KMS-11 (cell line): ENCODE data around the gene RNF41.

Source experiments
- H2AFZ ChIP-seq: fragments of 200-600 bp; sonication (generic); 2 replicates; pipeline ENCODE4 v1.6.1; 2016; ENCODE audit warnings: antibody characterized with exemption, mixed run types, low read depth
- H3K27ac ChIP-seq: fragments of 200-600 bp; sonication (generic); 2 replicates; pipeline ENCODE4 v1.6.1; 2016; ENCODE audit warnings: mild to moderate bottlenecking, mixed run types
- H3K27me3 ChIP-seq: fragments of 200-600 bp; sonication (generic); 2 replicates; pipeline ENCODE4 v1.6.1; 2017; ENCODE audit warnings: mild to moderate bottlenecking, low read depth, mixed run types, moderate library complexity; ENCODE audit not compliant: insufficient read depth
- H3K36me3 ChIP-seq: fragments of 200-600 bp; sonication (generic); 2 replicates; pipeline ENCODE4 v1.6.1; 2017; ENCODE audit warnings: mild to moderate bottlenecking, mixed run types; ENCODE audit not compliant: insufficient read depth
- H3K4me1 ChIP-seq: fragments of 200-600 bp; sonication (generic); 2 replicates; pipeline ENCODE4 v1.6.1; 2016; ENCODE audit warnings: mild to moderate bottlenecking, low read depth, mixed run types; ENCODE audit not compliant: poor library complexity, severe bottlenecking
- H3K4me2 ChIP-seq: fragments of 200-600 bp; sonication (generic); 2 replicates; pipeline ENCODE4 v1.7.0; 2016; ENCODE audit warnings: mild to moderate bottlenecking, mixed run types
- H3K4me3 ChIP-seq: fragments of 200-600 bp; sonication (generic); IDR thresholded peaks from 2 replicates; pipeline ENCODE4 v1.6.1; 2017; ENCODE audit warnings: low read depth, low read length, mixed read lengths; ENCODE audit not compliant: insufficient read depth
- H3K79me2 ChIP-seq: fragments of 200-600 bp; sonication (generic); 2 replicates; pipeline ENCODE4 v1.6.1; 2016; ENCODE audit warnings: low read depth, mixed run types; ENCODE audit not compliant: insufficient read depth
- H3K9ac ChIP-seq: fragments of 200-600 bp; sonication (generic); 2 replicates; pipeline ENCODE4 v1.6.1; 2016; ENCODE audit warnings: mild to moderate bottlenecking, mixed run types
- H4K20me1 ChIP-seq: fragments of 200-600 bp; sonication (generic); 2 replicates; pipeline ENCODE4 v1.6.1; 2016; ENCODE audit warnings: mild to moderate bottlenecking, mixed run types; ENCODE audit not compliant: insufficient read depth
- TF ChIP-seq, protein P1 (sequence below): fragments of 200-600 bp; sonication (generic); conservative IDR thresholded peaks from 2 replicates; pipeline ENCODE4 v1.6.1; 2017; ENCODE audit warnings: low read depth, mild to moderate bottlenecking, antibody characterized with exemption, low read length, moderate library complexity, mixed read lengths

Gene RNF41

DNA sequence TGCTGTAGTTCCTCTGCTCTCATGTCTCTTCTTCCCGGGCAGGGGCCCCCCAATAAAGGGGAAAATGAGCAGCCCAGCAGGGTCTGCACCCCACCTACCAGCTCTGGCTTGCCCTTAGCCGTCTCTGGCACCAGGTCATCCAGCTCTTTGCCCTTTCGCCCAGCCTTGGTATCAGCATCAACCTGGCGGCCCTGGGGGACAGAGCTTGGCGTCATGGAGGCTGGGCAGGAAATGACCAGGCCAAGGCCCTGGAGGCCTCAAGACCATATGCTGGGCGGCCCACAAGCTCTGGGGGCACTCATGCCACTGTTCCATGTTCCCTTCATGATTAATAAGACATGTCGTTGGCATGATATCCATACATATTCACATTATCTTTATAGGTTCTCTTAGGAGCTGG is 48.9 kb downstream of the RNF41 start:
- no peaks in the 10 kb centered on the region for H3K79me2 ChIP-seq
- no peak overlapping the region for H3K9ac ChIP-seq
- TF ChIP-seq, protein P1, sequence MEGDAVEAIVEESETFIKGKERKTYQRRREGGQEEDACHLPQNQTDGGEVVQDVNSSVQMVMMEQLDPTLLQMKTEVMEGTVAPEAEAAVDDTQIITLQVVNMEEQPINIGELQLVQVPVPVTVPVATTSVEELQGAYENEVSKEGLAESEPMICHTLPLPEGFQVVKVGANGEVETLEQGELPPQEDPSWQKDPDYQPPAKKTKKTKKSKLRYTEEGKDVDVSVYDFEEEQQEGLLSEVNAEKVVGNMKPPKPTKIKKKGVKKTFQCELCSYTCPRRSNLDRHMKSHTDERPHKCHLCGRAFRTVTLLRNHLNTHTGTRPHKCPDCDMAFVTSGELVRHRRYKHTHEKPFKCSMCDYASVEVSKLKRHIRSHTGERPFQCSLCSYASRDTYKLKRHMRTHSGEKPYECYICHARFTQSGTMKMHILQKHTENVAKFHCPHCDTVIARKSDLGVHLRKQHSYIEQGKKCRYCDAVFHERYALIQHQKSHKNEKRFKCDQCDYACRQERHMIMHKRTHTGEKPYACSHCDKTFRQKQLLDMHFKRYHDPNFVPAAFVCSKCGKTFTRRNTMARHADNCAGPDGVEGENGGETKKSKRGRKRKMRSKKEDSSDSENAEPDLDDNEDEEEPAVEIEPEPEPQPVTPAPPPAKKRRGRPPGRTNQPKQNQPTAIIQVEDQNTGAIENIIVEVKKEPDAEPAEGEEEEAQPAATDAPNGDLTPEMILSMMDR: no peak
- no peak overlapping the region for H2AFZ ChIP-seq
- no peaks in the 10 kb centered on the region for H4K20me1 ChIP-seq
- H3K27me3 ChIP-seq: no peaks in the 10 kb centered on the region
- peaks cover 31% of the 10 kb centered on the region; the same call in 1 of the 2 replicates for H3K36me3 ChIP-seq
- no peaks in the 10 kb centered on the region for H3K4me1 ChIP-seq
- H3K27ac ChIP-seq: no peak overlapping the region
- no peak overlapping the region for H3K4me2 ChIP-seq
- no peak overlapping the region for H3K4me3 ChIP-seq

DNA sequence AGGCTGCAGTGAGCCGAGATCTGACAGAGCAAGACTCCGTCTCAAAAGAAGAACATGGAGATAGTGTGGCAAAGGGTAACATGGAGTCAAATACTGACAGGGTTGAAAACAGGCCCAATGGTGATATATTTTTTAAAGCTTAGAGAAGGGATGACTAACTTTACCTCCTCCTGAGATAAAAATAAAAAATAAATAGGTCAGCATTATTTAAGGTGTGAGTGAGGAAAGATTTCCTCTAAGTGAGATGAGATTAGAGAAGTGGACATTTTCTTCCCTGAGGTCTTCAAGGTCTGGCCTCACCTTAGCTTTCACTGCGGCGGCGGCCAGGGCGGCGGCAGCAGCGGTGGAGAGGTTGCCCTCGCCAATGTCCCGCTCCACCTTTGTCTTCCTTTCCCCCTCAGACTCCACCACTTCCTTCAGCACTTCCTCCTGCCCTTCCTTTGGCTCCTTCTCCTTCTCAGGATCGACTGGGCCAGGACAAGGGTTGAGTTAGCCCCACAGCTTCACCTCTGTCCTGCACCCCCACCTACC is 52.4 kb downstream of the RNF41 start:
- no peaks in the 10 kb centered on the region for H4K20me1 ChIP-seq
- H3K27ac ChIP-seq: no peak overlapping the region
- H3K4me3 ChIP-seq: no peak overlapping the region
- peaks cover 22% of the 10 kb centered on the region; the same call in 1 of the 2 replicates for H3K36me3 ChIP-seq
- H3K4me2 ChIP-seq: no peak overlapping the region
- no peak overlapping the region for H3K9ac ChIP-seq
- TF ChIP-seq, protein P1: no peak
- H3K27me3 ChIP-seq: no peaks in the 10 kb centered on the region
- no peak overlapping the region for H2AFZ ChIP-seq
- no peaks in the 10 kb centered on the region for H3K79me2 ChIP-seq
- H3K4me1 ChIP-seq: no peaks in the 10 kb centered on the region

DNA sequence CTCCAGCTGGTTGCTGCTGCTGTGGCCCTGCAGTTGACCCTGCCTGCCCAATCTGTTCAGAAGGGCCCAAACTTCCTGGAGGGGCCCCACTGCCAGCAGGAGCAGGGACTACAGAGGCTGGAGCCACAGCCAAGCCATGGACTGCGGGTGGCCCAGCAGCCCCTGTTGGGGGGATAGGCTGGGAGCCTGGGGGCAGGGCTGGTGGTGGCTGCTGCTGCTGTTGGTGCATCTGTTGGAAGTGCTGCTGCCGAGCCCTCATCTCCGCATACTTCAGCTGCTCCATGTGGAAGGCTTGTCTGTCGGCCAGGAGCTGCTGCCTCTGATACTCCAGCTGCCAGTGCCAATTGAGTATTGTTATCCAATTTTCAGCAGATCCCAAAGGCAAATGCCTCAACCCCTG is 56.4 kb downstream of the RNF41 start:
- TF ChIP-seq, protein P1: no peak
- no peaks in the 10 kb centered on the region for H3K27me3 ChIP-seq
- H3K9ac ChIP-seq: no peak overlapping the region
- H3K4me1 ChIP-seq: peaks cover 11% of the 10 kb centered on the region
- no peak overlapping the region for H3K27ac ChIP-seq
- no peak overlapping the region for H3K4me2 ChIP-seq
- no peaks in the 10 kb centered on the region for H4K20me1 ChIP-seq
- H3K36me3 ChIP-seq: peaks cover 33% of the 10 kb centered on the region; the same call in 1 of the 2 replicates
- peaks cover 12% of the 10 kb centered on the region; the same call in 1 of the 2 replicates for H3K79me2 ChIP-seq
- no peak overlapping the region for H2AFZ ChIP-seq
- H3K4me3 ChIP-seq: no peak overlapping the region

DNA sequence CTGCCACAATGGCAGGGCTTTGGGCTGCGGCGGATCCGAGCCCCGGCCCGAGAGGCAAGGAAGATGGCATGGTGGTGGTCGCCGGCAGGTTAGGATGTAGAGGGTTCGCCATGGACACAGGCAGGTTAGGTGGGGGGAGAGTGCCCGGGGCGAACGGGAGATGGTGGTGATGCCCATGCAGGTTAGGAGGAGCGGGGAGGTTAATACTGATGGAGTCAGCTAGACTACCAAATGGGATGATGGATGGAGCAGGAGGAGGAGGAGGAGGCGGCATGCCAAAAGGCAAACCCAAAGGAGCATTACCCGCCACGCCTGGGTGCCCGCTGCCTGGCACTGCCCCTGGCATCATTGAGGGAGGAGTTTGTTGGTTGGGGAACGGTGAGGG is 57.4 kb downstream of the RNF41 start:
- Histone ChIP-seq H3K79me2 (peaks cover 23% of the 10 kb centered on the region), H3K36me3 (peaks cover 36% of the 10 kb centered on the region; the same call in 1 of the 2 replicates)
- TF ChIP-seq, protein P1: no peak

More for the DNA sequence above, 57.4 kb downstream of the RNF41 start:
- Histone ChIP-seq H3K27ac (no peak overlapping the region), H2AFZ (no peak overlapping the region), H3K27me3 (no peaks in the 10 kb centered on the region), H3K4me2 (no peak overlapping the region), H3K9ac (no peak overlapping the region), H4K20me1 (no peaks in the 10 kb centered on the region), H3K4me1 (peaks cover 22% of the 10 kb centered on the region), H3K4me3 (no peak overlapping the region)
